Testis (tissue), 2 donors: Measurements from ENCODE around the gene MISP.

ENCODE experiments used
- CTCF ChIP-seq, 3 experiments: fragments of 450-650 bp in 2 of 3; fragments of 200-600 bp in 1 of 3; sonication (generic) in 1 of 3; IDR thresholded peaks; one replicate each; pipeline ENCODE4 v1.5.1; 2016 to 2019; ENCODE audit warnings: antibody characterized with exemption in 3 of 3, mild to moderate bottlenecking in 2 of 3, moderate library complexity in 1 of 3
- POLR2A ChIP-seq: fragments of 450-650 bp; IDR thresholded peaks from one replicate; pipeline ENCODE4 v1.6.1; 2017; ENCODE audit warnings: antibody characterized with exemption, mild to moderate bottlenecking, moderate library complexity

- TF ChIP-seq CTCF (IDR thresholded peaks at IDR 0.05) (no peak), POLR2A (no peak)
Observed at GRCh38 chr19:723714-724113, 27.2 kb upstream of the MISP start.
